Left lung (tissue), 10 donors: ENCODE measurements around the gene BCL2L2. TPM values are rescaled to one million over a fixed set of nuclear protein-coding genes. Genes with fewer than 3 reads are reported as not detected.

Experiments
- ATAC-seq: fragments of 200-7000 bp; cut with Tn5 transposase; one replicate; pipeline ENCODE4 v1.9.1; 2020; ENCODE audit warnings: moderate library complexity
- DNase-seq, 4 donors: peaks; one replicate each; pipeline ENCODE4 v3.0.0-alpha.2; 2013 to 2020
- H3K27ac ChIP-seq, 2 donors: fragments of 200-600 bp; sonication (generic) in 1 of 2; one replicate each; pipeline versions ENCODE4 v1.5.0 to v1.8.0; 2020 to 2021
- H3K27me3 ChIP-seq, 2 donors: fragments of 200-600 bp; sonication (generic) in 1 of 2; one replicate each; pipeline versions ENCODE4 v1.5.0 to v1.8.0; 2020 to 2021
- H3K36me3 ChIP-seq, 2 donors: fragments of 200-600 bp; sonication (generic) in 1 of 2; one replicate each; pipeline versions ENCODE4 v1.5.0 to v1.8.0; 2020 to 2021
- H3K4me1 ChIP-seq, 2 donors: fragments of 200-600 bp; one replicate each; pipeline ENCODE4 v1.8.0; 2021
- H3K4me3 ChIP-seq, 2 donors: fragments of 200-600 bp; sonication (generic) in 1 of 2; one replicate each; pipeline versions ENCODE4 v1.5.0 to v1.8.0; 2020 to 2021; ENCODE audit warnings: mild to moderate bottlenecking in 1 of 2
- H3K9me3 ChIP-seq, 2 donors: fragments of 200-600 bp; sonication (generic) in 1 of 2; one replicate each; pipeline versions ENCODE4 v1.5.0 to v1.8.0; 2020 to 2021
- CTCF ChIP-seq, 2 donors: fragments of 200-600 bp; sonication (generic) in 1 of 2; IDR thresholded peaks; one replicate each; pipeline versions ENCODE4 v1.5.0 to v1.8.0; 2021; ENCODE audit warnings: antibody characterized with exemption in 2 of 2
- intact Hi-C, 2 donors: fragments of 100-400 bp; cut with DNase I; formaldehyde crosslinking; loops; one replicate each; pipeline versions ENCODE4 v1.11.2 to v1.14.2; 2022
- polyA plus RNA-seq, 6 donors: library from polyadenylated mRNA; unstranded; fragments of 120-200 nt; gene quantifications; one replicate each; pipeline ENCODE4 v1.2.1, GENCODE V29; 2013; ENCODE audit not compliant: insufficient read length in 6 of 6
- total RNA-seq, 2 donors: library from RNA; stranded (reverse); fragmentation: NEBNext Ultra II Directional; extraction: Animal tissue kit (Norgen Biotek cat#: 25700); gene quantifications; one replicate each; pipeline ENCODE4 v1.2.1, GENCODE V29; 2021
- donor health status: DM: no; HTN: yes; CAD: no.
- donor health status: DM: no; HTN: no; CAD: no.

The BCL2L2 gene
- total and polyA plus RNA-seq, 8 donors: 37.1 to 49.9 (median 40.4) TPM

DNA sequence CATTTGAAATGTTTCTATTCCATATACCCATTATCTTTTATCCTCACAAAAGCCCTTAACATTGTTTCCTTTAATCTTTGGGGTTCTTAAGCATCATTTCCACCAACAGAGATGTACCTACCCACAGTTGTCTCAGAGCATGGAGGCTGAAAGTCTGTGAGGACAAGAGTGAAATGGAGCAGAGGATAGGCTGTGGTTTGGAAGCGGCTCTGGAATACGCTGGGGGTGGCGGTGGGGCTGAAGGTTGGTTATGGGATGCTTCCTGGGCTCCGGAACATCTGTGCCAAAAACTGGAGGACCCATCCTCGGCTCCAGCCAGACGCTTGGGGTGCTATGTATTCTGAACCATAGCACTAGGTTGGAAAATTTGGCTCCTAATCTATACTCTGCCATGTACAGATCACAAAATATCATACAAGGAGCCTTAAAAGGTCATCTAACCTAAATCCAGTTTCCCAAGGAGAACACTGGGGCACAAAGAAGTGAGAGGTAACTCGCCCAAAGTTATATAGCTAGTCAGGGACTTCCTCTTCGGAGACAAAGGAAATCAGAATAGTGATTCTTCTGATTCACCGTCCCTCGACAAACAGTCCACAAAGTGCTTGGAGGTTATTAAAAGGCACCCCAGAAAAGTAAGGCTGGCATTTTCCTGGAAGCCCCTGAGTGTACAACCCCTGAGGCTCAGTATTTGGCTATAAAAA is 6.5 kb upstream of the BCL2L2 start:
- DNase-seq: no peak
- Histone ChIP-seq H3K27ac (peak overlapping the region; percentile 97 to 99), H3K4me3 (peak overlapping the region; percentile 35 to 90), H3K9me3 (no peaks in the 10 kb centered on the region), H3K4me1 (peaks cover 9 to 32% of the 10 kb centered on the region in 2 donors), H3K36me3 (peaks cover 0 to 22% of the 10 kb centered on the region in 2 donors), H3K27me3 (no peaks in the 10 kb centered on the region)
- ATAC-seq: no peak
- intact Hi-C loops: no loop called here
- no peak for TF ChIP-seq CTCF (IDR thresholded peaks at IDR 0.05)

DNA sequence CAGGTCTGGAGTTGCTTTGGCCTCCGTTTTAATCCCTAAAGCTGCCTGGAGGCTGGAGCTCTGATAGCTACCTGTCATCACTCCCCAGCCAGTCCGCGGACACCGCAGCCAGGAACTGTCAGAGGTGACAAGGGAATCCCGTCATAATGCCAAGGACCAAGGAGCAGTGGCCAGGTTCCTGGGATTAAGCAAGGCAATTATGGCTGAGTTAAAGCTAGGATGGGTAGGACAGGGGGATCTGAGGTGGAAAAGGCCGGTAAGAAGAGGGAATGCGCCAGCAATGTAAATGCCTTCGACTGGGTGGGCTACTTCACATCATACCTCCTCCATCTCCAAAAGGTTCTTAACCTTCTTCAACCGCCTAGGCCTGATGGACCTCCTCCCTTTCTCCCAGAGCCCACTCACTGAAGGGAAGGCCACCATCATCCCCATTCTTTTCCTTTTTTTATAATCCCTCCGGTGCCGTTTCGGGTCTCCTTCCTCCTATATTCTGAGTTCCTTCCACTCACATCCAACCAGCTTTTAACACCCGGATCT is 5.9 kb upstream of the BCL2L2 start:
- Histone ChIP-seq H3K27ac (peak overlapping the region; percentile 97 to 99), H3K4me3 (peak overlapping the region; percentile 35 to 90), H3K27me3 (no peaks in the 10 kb centered on the region), H3K36me3 (peaks cover 0 to 22% of the 10 kb centered on the region in 2 donors), H3K4me1 (peaks cover 10 to 33% of the 10 kb centered on the region in 2 donors), H3K9me3 (no peaks in the 10 kb centered on the region)
- TF ChIP-seq CTCF (IDR thresholded peaks at IDR 0.05): no peak
- intact Hi-C loops: no loop called here
- DNase-seq (no peak), ATAC-seq (no peak)

DNA sequence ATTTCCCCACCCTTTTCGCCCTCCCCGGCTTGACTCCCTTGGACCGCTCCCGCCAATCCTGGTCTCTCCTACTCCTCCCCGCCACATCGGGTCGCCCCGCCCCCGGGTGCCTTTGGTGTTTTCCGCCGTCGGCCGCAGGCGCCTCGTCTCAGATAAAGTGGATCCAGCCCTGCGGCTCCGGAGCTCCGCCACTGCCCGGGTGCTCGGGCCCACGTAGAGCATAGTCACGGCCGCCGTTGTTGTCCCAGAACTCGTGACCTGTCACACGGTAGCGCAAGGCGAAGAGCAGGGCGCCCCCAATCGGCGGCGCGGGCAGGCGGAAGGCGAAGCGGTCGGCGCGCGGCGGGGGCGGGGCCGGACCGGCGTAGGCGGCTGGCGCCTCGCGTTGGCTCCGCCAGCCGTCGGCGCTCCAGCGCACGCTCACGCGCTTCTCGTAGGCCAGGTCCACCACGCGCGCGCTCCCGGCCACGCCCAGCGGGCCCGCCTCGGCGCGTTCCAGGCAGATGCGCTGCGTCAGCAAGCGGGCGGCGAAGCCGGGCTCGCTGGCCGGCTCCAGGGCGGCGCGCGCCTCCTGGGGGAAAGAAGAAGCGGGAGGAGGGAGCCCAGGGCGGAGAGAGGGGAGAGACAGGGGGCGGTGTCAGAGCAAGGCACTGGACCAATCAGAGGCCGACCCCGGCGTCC is 5.2 kb upstream of the BCL2L2 start:
- Histone ChIP-seq H3K9me3 (no peaks in the 10 kb centered on the region), H3K27me3 (no peaks in the 10 kb centered on the region), H3K4me3 (peak overlapping the region; percentile 74 to 90), H3K27ac (peak overlapping the region; percentile 97 to 99), H3K36me3 (peaks cover 0 to 22% of the 10 kb centered on the region in 2 donors), H3K4me1 (peaks cover 16 to 39% of the 10 kb centered on the region in 2 donors)
- ATAC-seq: peak; percentile 85
- peak; percentile 69 to 75 for TF ChIP-seq CTCF (IDR thresholded peaks at IDR 0.05)
- DNase-seq: peak; percentile 98 to 100 (median 100)
- intact Hi-C loops: no loop called here

DNA sequence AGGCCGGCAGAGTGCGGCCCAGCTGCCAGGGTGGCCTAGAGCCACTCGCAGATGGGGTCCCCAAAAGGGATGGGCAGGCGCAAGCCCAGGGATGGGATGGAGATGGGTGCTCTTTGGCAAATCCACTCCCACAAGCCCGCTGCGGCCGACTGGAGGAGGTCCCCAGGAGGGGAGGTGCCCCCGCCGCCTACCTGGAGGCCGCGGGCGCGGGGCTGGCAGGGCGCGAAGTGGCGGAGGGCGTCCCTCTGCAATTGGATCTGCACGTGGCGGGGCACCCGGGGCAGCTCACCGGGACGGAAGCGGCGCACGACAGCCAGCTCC is 4.7 kb upstream of the BCL2L2 start:
- no peaks in the 10 kb centered on the region for H3K27me3 ChIP-seq
- H3K9me3 ChIP-seq: no peaks in the 10 kb centered on the region
- TF ChIP-seq CTCF (IDR thresholded peaks at IDR 0.05): no peak
- peak overlapping the region; percentile 74 to 90 for H3K4me3 ChIP-seq
- peaks cover 16 to 42% of the 10 kb centered on the region in 2 donors for H3K4me1 ChIP-seq
- peaks cover 0 to 17% of the 10 kb centered on the region in 2 donors for H3K36me3 ChIP-seq
- DNase-seq: no peak
- peak overlapping the region; percentile 97 to 99 for H3K27ac ChIP-seq
- intact Hi-C loops: no loop called here
- ATAC-seq: peak; percentile 10
